Measurements from ENCODE around the gene NDUFAF5. TPM values are rescaled to one million over a fixed set of nuclear protein-coding genes. Genes with fewer than 3 reads are reported as not detected.
A peak's percentile ranks its signal among the peaks of the same experiment; 100 is the strongest.

The NDUFAF5 gene
- total RNA-seq, 1 donor from 2014 or later: 41.5 TPM

GRCh38 chr20:13821876-13822275, 37.0 kb downstream of the NDUFAF5 start:
- Mint-ChIP-seq H3K4me3 (ENCODE audit: low read depth) (no peak overlapping the region), H3K9me3 (ENCODE audit: low read depth) (no peaks in the 10 kb centered on the region), H3K36me3 (ENCODE audit: insufficient read depth) (peaks cover 6% of the 10 kb centered on the region), H3K27ac (peak overlapping the region; percentile 21), H3K4me1 (ENCODE audit: low read depth) (peaks cover 1% of the 10 kb centered on the region), H3K27me3 (no peaks in the 10 kb centered on the region)
- DNase-seq (ENCODE audit: low spot score, unreplicated experiment): no peak
- TF ChIP-seq CTCF (IDR thresholded peaks at IDR 0.05; ENCODE audit: unreplicated experiment): no peak

- Mint-ChIP-seq H3K27ac (no peak overlapping the region), H3K4me1 (ENCODE audit: low read depth) (peaks cover 1% of the 10 kb centered on the region), H3K36me3 (ENCODE audit: insufficient read depth) (peaks cover 4% of the 10 kb centered on the region), H3K4me3 (ENCODE audit: low read depth) (no peak overlapping the region), H3K9me3 (ENCODE audit: low read depth) (no peaks in the 10 kb centered on the region), H3K27me3 (no peaks in the 10 kb centered on the region)
- TF ChIP-seq CTCF (IDR thresholded peaks at IDR 0.05; ENCODE audit: unreplicated experiment): no peak
- no peak for DNase-seq (ENCODE audit: low spot score, unreplicated experiment)
Observed at GRCh38 chr20:13822459-13822858, 37.6 kb downstream of the NDUFAF5 start.

- no peaks in the 10 kb centered on the region for H3K9me3 Mint-ChIP-seq (ENCODE audit: low read depth)
- no peak overlapping the region for H3K27ac Mint-ChIP-seq
- TF ChIP-seq CTCF (IDR thresholded peaks at IDR 0.05; ENCODE audit: unreplicated experiment): no peak
- H3K36me3 Mint-ChIP-seq (ENCODE audit: insufficient read depth): no peaks in the 10 kb centered on the region
- no peak for DNase-seq (ENCODE audit: low spot score, unreplicated experiment)
- H3K4me1 Mint-ChIP-seq (ENCODE audit: low read depth): peaks cover 1% of the 10 kb centered on the region
- H3K4me3 Mint-ChIP-seq (ENCODE audit: low read depth): no peak overlapping the region
- no peaks in the 10 kb centered on the region for H3K27me3 Mint-ChIP-seq
Observed at GRCh38 chr20:13824459-13824858, 39.6 kb downstream of the NDUFAF5 start.

DNA sequence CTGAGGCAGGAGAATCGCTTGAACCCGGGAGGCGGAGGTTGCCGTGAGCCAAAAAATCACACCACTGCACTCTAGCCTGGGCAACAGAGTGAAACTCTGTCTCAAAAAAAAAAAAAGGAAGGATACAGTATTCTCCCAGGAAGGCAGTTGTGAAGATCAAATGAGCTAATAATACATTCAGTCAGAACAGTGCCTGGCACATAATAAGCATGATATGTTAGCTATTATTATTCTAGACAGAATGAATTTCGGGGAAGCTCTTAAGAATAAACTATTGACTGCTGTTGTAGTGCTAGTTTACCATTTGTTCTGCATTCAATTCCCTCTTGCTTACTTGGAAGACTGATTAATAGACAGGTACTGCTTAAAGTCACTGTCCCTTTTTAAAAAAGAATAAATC, 40.6 kb downstream of the NDUFAF5 start:
- H3K9me3 Mint-ChIP-seq (ENCODE audit: low read depth): no peaks in the 10 kb centered on the region
- no peak overlapping the region for H3K27ac Mint-ChIP-seq
- H3K36me3 Mint-ChIP-seq (ENCODE audit: insufficient read depth): no peaks in the 10 kb centered on the region
- TF ChIP-seq CTCF (IDR thresholded peaks at IDR 0.05; ENCODE audit: unreplicated experiment): no peak
- H3K4me1 Mint-ChIP-seq (ENCODE audit: low read depth): no peaks in the 10 kb centered on the region
- no peak overlapping the region for H3K4me3 Mint-ChIP-seq (ENCODE audit: low read depth)
- H3K27me3 Mint-ChIP-seq: no peaks in the 10 kb centered on the region
- no peak for DNase-seq (ENCODE audit: low spot score, unreplicated experiment)

- DNase-seq (ENCODE audit: low spot score, unreplicated experiment): no peak
- no peak overlapping the region for H3K27ac Mint-ChIP-seq
- no peak for TF ChIP-seq CTCF (IDR thresholded peaks at IDR 0.05; ENCODE audit: unreplicated experiment)
- H3K4me3 Mint-ChIP-seq (ENCODE audit: low read depth): no peak overlapping the region
- H3K27me3 Mint-ChIP-seq: no peaks in the 10 kb centered on the region
- H3K4me1 Mint-ChIP-seq (ENCODE audit: low read depth): peaks cover 4% of the 10 kb centered on the region
- H3K9me3 Mint-ChIP-seq (ENCODE audit: low read depth): peaks cover 4% of the 10 kb centered on the region
- H3K36me3 Mint-ChIP-seq (ENCODE audit: insufficient read depth): no peaks in the 10 kb centered on the region
Observed at GRCh38 chr20:13831476-13831875, 46.6 kb downstream of the NDUFAF5 start.

Data from progenitor cell of endocrine pancreas (in vitro differentiated cells).